ENCODE results near the gene ZBTB7C. TPM values are rescaled to one million over a fixed set of nuclear protein-coding genes. Genes with fewer than 3 reads are reported as not detected.

The ZBTB7C gene
- total RNA-seq, 1 experiment from 2014 or later = 0.32 TPM

DNA sequence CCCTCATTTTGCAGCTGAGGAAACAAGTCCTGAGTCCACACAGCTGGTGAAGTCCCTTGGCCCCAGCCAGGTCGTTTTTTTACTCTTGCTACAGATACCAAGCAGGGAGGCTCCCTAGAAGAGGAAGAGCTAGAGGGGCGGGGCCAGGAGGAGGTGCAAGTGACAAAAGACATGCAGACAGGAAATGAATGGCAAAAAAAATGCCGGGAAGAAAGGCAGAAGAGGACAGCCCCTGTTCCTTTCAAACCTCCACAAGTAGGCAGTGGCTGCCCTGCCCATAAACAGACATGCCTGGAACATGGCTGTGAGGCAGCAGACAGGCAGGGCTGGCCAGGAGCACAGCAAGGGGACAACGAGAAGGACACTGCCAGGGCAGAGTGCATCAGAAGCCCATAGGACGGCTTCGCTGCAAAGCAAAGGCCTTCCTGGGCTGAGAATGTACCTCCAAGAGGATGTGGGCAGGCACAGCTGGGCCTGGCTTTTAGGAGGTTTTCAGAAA is 108.7 kb downstream of the ZBTB7C start:
- ChIA-PET CTCF (no interaction called here), POLR2A (ENCODE audit: low non-redundant PET) (interaction anchor here (0.6 kb wide), 1 partner anchor 145 kb away, joined by 3 read pairs; no protein-coding TSS in a partner anchor)
- intact Hi-C loops (cut with micrococcal nuclease; ENCODE audit: unreplicated experiment) = loop anchor here (5.0 kb wide), 1 partner anchor 52 kb away; no protein-coding TSS in a partner anchor
- Histone ChIP-seq H3K36me3 (ENCODE audit: insufficient read depth, low read length, poor library complexity, severe bottlenecking) (no peaks in the 10 kb centered on the region), H3K27me3 (replicated peaks; ENCODE audit: insufficient read depth, low read depth, low read length, poor library complexity) (no peaks in the 10 kb centered on the region), H3K9me3 (ENCODE audit: low read depth, low read length, poor library complexity, severe bottlenecking) (no peaks in the 10 kb centered on the region), H3K27ac (ENCODE audit: low read depth, low read length, poor library complexity, severe bottlenecking) (no peak overlapping the region), H3K4me3 (ENCODE audit: low read depth, low read length, poor library complexity, severe bottlenecking) (no peak overlapping the region), H3K4me1 (ENCODE audit: insufficient read depth, low read length, poor library complexity, severe bottlenecking) (peaks cover 9% of the 10 kb centered on the region)
- BruUV-seq (replicated peaks) = no TSS peak
- TF ChIP-seq, protein P1, sequence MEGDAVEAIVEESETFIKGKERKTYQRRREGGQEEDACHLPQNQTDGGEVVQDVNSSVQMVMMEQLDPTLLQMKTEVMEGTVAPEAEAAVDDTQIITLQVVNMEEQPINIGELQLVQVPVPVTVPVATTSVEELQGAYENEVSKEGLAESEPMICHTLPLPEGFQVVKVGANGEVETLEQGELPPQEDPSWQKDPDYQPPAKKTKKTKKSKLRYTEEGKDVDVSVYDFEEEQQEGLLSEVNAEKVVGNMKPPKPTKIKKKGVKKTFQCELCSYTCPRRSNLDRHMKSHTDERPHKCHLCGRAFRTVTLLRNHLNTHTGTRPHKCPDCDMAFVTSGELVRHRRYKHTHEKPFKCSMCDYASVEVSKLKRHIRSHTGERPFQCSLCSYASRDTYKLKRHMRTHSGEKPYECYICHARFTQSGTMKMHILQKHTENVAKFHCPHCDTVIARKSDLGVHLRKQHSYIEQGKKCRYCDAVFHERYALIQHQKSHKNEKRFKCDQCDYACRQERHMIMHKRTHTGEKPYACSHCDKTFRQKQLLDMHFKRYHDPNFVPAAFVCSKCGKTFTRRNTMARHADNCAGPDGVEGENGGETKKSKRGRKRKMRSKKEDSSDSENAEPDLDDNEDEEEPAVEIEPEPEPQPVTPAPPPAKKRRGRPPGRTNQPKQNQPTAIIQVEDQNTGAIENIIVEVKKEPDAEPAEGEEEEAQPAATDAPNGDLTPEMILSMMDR (conservative IDR thresholded peaks at IDR 0.05; ENCODE audit: low read depth, low read length) = no peak
- TF ChIP-seq EZH2 (IDR thresholded peaks at IDR 0.05; ENCODE audit: borderline replicate concordance, low read depth, low read length, poor library complexity, severe bottlenecking) = no peak
- DNase-seq (ENCODE audit: low spot score) = peak; percentile 41

DNA sequence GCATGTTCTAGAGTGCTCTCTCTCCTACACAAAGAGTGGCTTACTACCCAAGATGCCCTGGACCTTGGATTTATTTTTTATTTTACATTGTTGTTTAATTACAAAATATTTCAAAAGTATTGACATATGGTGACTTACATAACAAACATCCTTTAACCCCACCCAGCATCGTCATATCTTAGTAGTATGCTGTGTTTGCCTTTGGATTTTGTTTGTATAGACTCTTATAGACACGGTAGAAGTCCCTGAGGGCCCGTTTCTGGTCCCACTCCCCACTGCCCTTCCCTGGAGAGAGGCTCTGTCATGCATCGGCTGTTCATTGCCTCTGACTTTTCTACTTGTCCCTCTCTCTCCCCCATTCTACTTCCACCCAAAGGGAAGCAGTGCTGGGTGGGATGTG is 112.0 kb downstream of the ZBTB7C start:
- no peak for DNase-seq (ENCODE audit: low spot score)
- H3K9me3 ChIP-seq (ENCODE audit: low read depth, low read length, poor library complexity, severe bottlenecking) = no peaks in the 10 kb centered on the region
- H3K27ac ChIP-seq (ENCODE audit: low read depth, low read length, poor library complexity, severe bottlenecking) = no peak overlapping the region
- TF ChIP-seq EZH2 (IDR thresholded peaks at IDR 0.05; ENCODE audit: borderline replicate concordance, low read depth, low read length, poor library complexity, severe bottlenecking) = no peak
- TF ChIP-seq, protein P1 (conservative IDR thresholded peaks at IDR 0.05; ENCODE audit: low read depth, low read length) = no peak
- H3K36me3 ChIP-seq (ENCODE audit: insufficient read depth, low read length, poor library complexity, severe bottlenecking) = no peaks in the 10 kb centered on the region
- intact Hi-C loops (cut with micrococcal nuclease; ENCODE audit: unreplicated experiment) = no loop called here
- no peaks in the 10 kb centered on the region for H3K27me3 ChIP-seq (replicated peaks; ENCODE audit: insufficient read depth, low read depth, low read length, poor library complexity)
- ChIA-PET POLR2A (ENCODE audit: low non-redundant PET) (no interaction called here), CTCF (no interaction called here)
- H3K4me3 ChIP-seq (ENCODE audit: low read depth, low read length, poor library complexity, severe bottlenecking) = no peak overlapping the region
- no TSS peak for BruUV-seq (replicated peaks)
- H3K4me1 ChIP-seq (ENCODE audit: insufficient read depth, low read length, poor library complexity, severe bottlenecking) = peaks cover 9% of the 10 kb centered on the region

DNA sequence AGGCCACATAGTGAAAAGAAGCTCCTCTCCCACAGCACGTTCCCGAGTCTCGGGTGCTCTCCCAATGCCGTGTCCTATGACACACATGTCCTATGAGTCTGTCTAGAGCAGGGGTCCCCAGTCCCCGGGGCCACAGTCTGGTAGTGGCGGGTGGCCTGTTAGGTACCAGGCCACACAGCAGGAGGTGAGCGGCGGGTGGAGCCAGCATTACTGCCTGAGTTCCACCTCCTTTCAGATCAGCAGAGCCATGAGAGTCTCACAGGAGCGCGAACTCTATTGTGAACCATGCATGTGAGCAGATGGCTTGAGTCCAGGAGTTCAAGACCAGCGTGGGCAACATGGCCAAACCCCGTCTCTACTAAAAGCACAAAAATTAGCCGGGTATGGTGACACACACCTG is 112.6 kb downstream of the ZBTB7C start:
- H3K4me1 ChIP-seq (ENCODE audit: insufficient read depth, low read length, poor library complexity, severe bottlenecking) = peaks cover 9% of the 10 kb centered on the region
- intact Hi-C loops (cut with micrococcal nuclease; ENCODE audit: unreplicated experiment) = no loop called here
- BruUV-seq (replicated peaks) = no TSS peak
- no peaks in the 10 kb centered on the region for H3K9me3 ChIP-seq (ENCODE audit: low read depth, low read length, poor library complexity, severe bottlenecking)
- no peak overlapping the region for H3K4me3 ChIP-seq (ENCODE audit: low read depth, low read length, poor library complexity, severe bottlenecking)
- H3K27ac ChIP-seq (ENCODE audit: low read depth, low read length, poor library complexity, severe bottlenecking) = no peak overlapping the region
- H3K36me3 ChIP-seq (ENCODE audit: insufficient read depth, low read length, poor library complexity, severe bottlenecking) = no peaks in the 10 kb centered on the region
- TF ChIP-seq, protein P1 (conservative IDR thresholded peaks at IDR 0.05; ENCODE audit: low read depth, low read length) = no peak
- TF ChIP-seq EZH2 (IDR thresholded peaks at IDR 0.05; ENCODE audit: borderline replicate concordance, low read depth, low read length, poor library complexity, severe bottlenecking) = no peak
- ChIA-PET CTCF (no interaction called here), POLR2A (ENCODE audit: low non-redundant PET) (no interaction called here)
- no peaks in the 10 kb centered on the region for H3K27me3 ChIP-seq (replicated peaks; ENCODE audit: insufficient read depth, low read depth, low read length, poor library complexity)
- DNase-seq (ENCODE audit: low spot score) = no peak
